H9 (cell line): ENCODE measurements around the gene SMARCA2. TPM values are rescaled to one million over a fixed set of nuclear protein-coding genes. Genes with fewer than 3 reads are reported as not detected.

Source experiments
- DNase-seq: peaks from one replicate; pipeline ENCODE4 v3.0.0-alpha.2; 2017
- H2AFZ ChIP-seq: one replicate; pipeline ENCODE4 v1.6.1; 2013; ENCODE audit warnings: mild to moderate bottlenecking, low read length, control low read depth, moderate library complexity
- H2AK5ac ChIP-seq: 2 replicates; pipeline ENCODE4 v1.6.1; 2013; ENCODE audit warnings: low read length, control low read depth, mixed read lengths; ENCODE audit not compliant: insufficient read length
- H2BK120ac ChIP-seq: one replicate; pipeline ENCODE4 v1.6.1; 2013; ENCODE audit warnings: low read depth, mild to moderate bottlenecking, low read length, control low read depth, inconsistent platforms; ENCODE audit not compliant: poor library complexity, severe bottlenecking
- H2BK12ac ChIP-seq: 2 replicates; pipeline ENCODE4 v1.6.1; 2013; ENCODE audit warnings: low read length, control low read depth, mixed read lengths, low read depth; ENCODE audit not compliant: insufficient read length
- H2BK15ac ChIP-seq: 2 replicates; pipeline ENCODE4 v1.6.1; 2013; ENCODE audit warnings: low read depth, low read length, control low read depth
- H2BK20ac ChIP-seq: one replicate; pipeline ENCODE4 v1.6.1; 2013; ENCODE audit warnings: low read depth, mild to moderate bottlenecking, low read length, control low read depth, inconsistent platforms; ENCODE audit not compliant: poor library complexity, severe bottlenecking
- H2BK5ac ChIP-seq: 2 replicates; pipeline ENCODE4 v1.6.1; 2013; ENCODE audit warnings: low read length, control low read depth, mixed read lengths; ENCODE audit not compliant: insufficient read length
- H3K14ac ChIP-seq: 2 replicates; pipeline ENCODE4 v1.6.1; 2013; ENCODE audit warnings: low read length, control low read depth; ENCODE audit not compliant: insufficient read depth
- H3K18ac ChIP-seq: 2 replicates; pipeline ENCODE4 v1.6.1; 2013; ENCODE audit warnings: low read depth, mild to moderate bottlenecking, mixed read lengths, low read length, control low read depth; ENCODE audit not compliant: insufficient read length
- H3K23ac ChIP-seq: 2 replicates; pipeline ENCODE4 v1.6.1; 2013; ENCODE audit warnings: low read length, control low read depth, mixed read lengths, low read depth; ENCODE audit not compliant: insufficient read length
- H3K23me2 ChIP-seq: 2 replicates; pipeline ENCODE4 v1.6.1; 2013; ENCODE audit warnings: low read depth, mild to moderate bottlenecking, mixed read lengths, low read length, control low read depth; ENCODE audit not compliant: insufficient read length, poor library complexity, severe bottlenecking
- H3K27ac ChIP-seq: 2 replicates; pipeline ENCODE4 v1.5.1; 2013; ENCODE audit warnings: low read length, control low read depth, mixed read lengths, low read depth; ENCODE audit not compliant: insufficient read length
- H3K27me3 ChIP-seq: 2 replicates; pipeline ENCODE4 v1.6.1; 2013; ENCODE audit warnings: low read length, control low read depth, inconsistent platforms; ENCODE audit not compliant: insufficient read depth
- H3K4ac ChIP-seq: 2 replicates; pipeline ENCODE4 v1.6.1; 2013; ENCODE audit warnings: low read depth, mild to moderate bottlenecking, control low read depth, inconsistent platforms, low read length, moderate library complexity
- H3K4me1 ChIP-seq: 2 replicates; pipeline ENCODE4 v1.6.1; 2013; ENCODE audit warnings: low read length, control low read depth, inconsistent platforms; ENCODE audit not compliant: insufficient read depth
- H3K4me2 ChIP-seq: 2 replicates; pipeline ENCODE4 v1.6.1; 2013; ENCODE audit warnings: low read length, control low read depth, mixed read lengths; ENCODE audit not compliant: insufficient read length, insufficient read depth
- H3K56ac ChIP-seq: 2 replicates; pipeline ENCODE4 v1.6.1; 2013; ENCODE audit warnings: low read depth, mild to moderate bottlenecking, mixed read lengths, low read length, control low read depth; ENCODE audit not compliant: insufficient read length
- H3K79me1 ChIP-seq: 2 replicates; pipeline ENCODE4 v1.6.1; 2013; ENCODE audit warnings: low read depth, mild to moderate bottlenecking, moderate library complexity, low read length, control low read depth, inconsistent platforms; ENCODE audit not compliant: insufficient read depth, poor library complexity, severe bottlenecking
- H3K79me2 ChIP-seq: 2 replicates; pipeline ENCODE4 v1.6.1; 2013; ENCODE audit warnings: low read length, control low read depth, inconsistent platforms; ENCODE audit not compliant: insufficient read depth
- H3K9ac ChIP-seq: 2 replicates; pipeline ENCODE4 v1.6.1; 2013; ENCODE audit warnings: low read length, control low read depth, mixed read lengths; ENCODE audit not compliant: insufficient read length; ENCODE audit errors: extremely low read depth
- H3K9me3 ChIP-seq: one replicate; pipeline ENCODE4 v1.6.1; 2013; ENCODE audit warnings: low read depth, low read length, inconsistent platforms; ENCODE audit not compliant: control insufficient read depth
- H3T11ph ChIP-seq: one replicate; pipeline ENCODE4 v1.6.1; 2013; ENCODE audit warnings: mild to moderate bottlenecking, low read length, control low read depth, inconsistent platforms
- H4K20me1 ChIP-seq: one replicate; pipeline ENCODE4 v1.6.1; 2013; ENCODE audit not compliant: control insufficient read depth, insufficient read length, insufficient read depth
- H4K5ac ChIP-seq: 2 replicates; pipeline ENCODE4 v1.6.1; 2013; ENCODE audit warnings: low read depth, mild to moderate bottlenecking, mixed read lengths, low read length, control low read depth; ENCODE audit not compliant: insufficient read length
- H4K8ac ChIP-seq: replicated peaks from 2 replicates; pipeline ENCODE4 v1.6.1; 2013; ENCODE audit warnings: low read length, control low read depth, mixed read lengths, low read depth; ENCODE audit not compliant: insufficient read length
- H4K91ac ChIP-seq: 2 replicates; pipeline ENCODE4 v1.6.1; 2013; ENCODE audit warnings: low read depth, mild to moderate bottlenecking, moderate library complexity, mixed read lengths, low read length, control low read depth; ENCODE audit not compliant: insufficient read length
- H3K27ac Mint-ChIP-seq, 3 experiments: 2 replicates in 2 of 3; 3 replicates in 1 of 3; pipeline ENCODE4 v1.8.0; 2020 to 2021; ENCODE audit warnings: mixed read lengths in 3 of 3, mild to moderate bottlenecking in 1 of 3, moderate library complexity in 1 of 3
- H3K27me3 Mint-ChIP-seq: 2 replicates; pipeline ENCODE4 v1.8.0; 2021; ENCODE audit warnings: low read depth, mild to moderate bottlenecking, moderate library complexity, mixed read lengths
- H3K36me3 Mint-ChIP-seq, 3 experiments: 2 replicates in 2 of 3; 3 replicates in 1 of 3; pipeline ENCODE4 v1.8.0; 2020 to 2021; ENCODE audit warnings: low read depth in 3 of 3, mixed read lengths in 3 of 3; ENCODE audit not compliant: insufficient read depth in 1 of 3
- H3K4me1 Mint-ChIP-seq, 2 experiments: 2 replicates each; pipeline ENCODE4 v1.8.0; 2020; ENCODE audit warnings: mixed read lengths in 2 of 2
- H3K4me3 Mint-ChIP-seq, 2 experiments: 2 replicates in 1 of 2; 3 replicates in 1 of 2; pipeline ENCODE4 v1.8.0; 2020 to 2021; ENCODE audit warnings: mild to moderate bottlenecking in 2 of 2, mixed read lengths in 2 of 2, moderate library complexity in 1 of 2
- H3K9me3 Mint-ChIP-seq, 2 experiments: 2 replicates in 1 of 2; 3 replicates in 1 of 2; pipeline ENCODE4 v1.8.0; 2020; ENCODE audit warnings: mild to moderate bottlenecking in 2 of 2, mixed read lengths in 2 of 2, moderate library complexity in 1 of 2
- CTCF ChIP-seq: fragments of 200-600 bp; sonication (generic); conservative IDR thresholded peaks from 3 replicates; pipeline ENCODE4 v1.8.0; 2021; ENCODE audit warnings: antibody characterized with exemption, mild to moderate bottlenecking
- WGBS: extraction: QIAGEN DNeasy Blood & Tissue Kit; methylation state at CpG from one replicate; pipeline ENCODE4 v1.1.7; 2013; ENCODE audit warnings: missing lambda C conversion rate, low lambda C conversion rate, mixed read lengths; ENCODE audit not compliant: insufficient read length; ENCODE audit errors: extremely low coverage; 5-methylcytosine and 5-hydroxymethylcytosine counted together
- total RNA-seq: library from RNA; stranded (reverse); gene quantifications from 2 replicates; pipeline ENCODE4 v1.2.1, GENCODE V29; 2021

The SMARCA2 gene
- total RNA-seq, 1 experiment from 2014 or later: 15.3 TPM

GRCh38 chr9:2163231-2163885 is 148.2 kb downstream of the SMARCA2 start:
- H4K20me1 ChIP-seq: no peaks in the 10 kb centered on the region
- no peak overlapping the region for H3K4me2 ChIP-seq
- H3K9ac ChIP-seq: no peak overlapping the region
- Mint-ChIP-seq H3K27ac (no peak overlapping the region), H3K4me1 (peaks cover 43 to 45% of the 10 kb centered on the region in 2 experiments), H3K27me3 (no peaks in the 10 kb centered on the region), H3K4me3 (no peak overlapping the region), H3K9me3 (no peaks in the 10 kb centered on the region), H3K36me3 (no peaks in the 10 kb centered on the region)
- no peak overlapping the region for H2BK12ac ChIP-seq
- WGBS: no CpG with 5 or more reads among the region's 6 CpGs
- H2AK5ac ChIP-seq: no peak overlapping the region
- DNase-seq: no peak
- H4K5ac ChIP-seq: no peak overlapping the region
- H3K9me3 ChIP-seq: no peaks in the 10 kb centered on the region
- no peaks in the 10 kb centered on the region for H3K79me2 ChIP-seq
- no peaks in the 10 kb centered on the region for H3K23me2 ChIP-seq
- no peak overlapping the region for H3K14ac ChIP-seq
- H4K91ac ChIP-seq: no peak overlapping the region
- no peak overlapping the region for H3K23ac ChIP-seq
- no peak overlapping the region for H3K27ac ChIP-seq
- H2BK15ac ChIP-seq: no peak overlapping the region
- no peak overlapping the region for H2BK20ac ChIP-seq
- H3K18ac ChIP-seq: no peak overlapping the region
- no peak overlapping the region for H2BK5ac ChIP-seq
- H4K8ac ChIP-seq: no peak overlapping the region
- H3K4ac ChIP-seq: no peak overlapping the region
- H3K4me1 ChIP-seq: peaks cover 4% of the 10 kb centered on the region; the same call in 1 of the 2 replicates
- H3K79me1 ChIP-seq: no peaks in the 10 kb centered on the region
- no peak overlapping the region for H2BK120ac ChIP-seq
- no peak for TF ChIP-seq CTCF
- no peak overlapping the region for H3K56ac ChIP-seq
- no peak overlapping the region for H2AFZ ChIP-seq
- H3T11ph ChIP-seq: no peak overlapping the region
- no peaks in the 10 kb centered on the region for H3K27me3 ChIP-seq
